ENCODE results near the gene RLN3. TPM values are rescaled to one million over a fixed set of nuclear protein-coding genes. Genes with fewer than 3 reads are reported as not detected.

The RLN3 gene
- total and polyA plus RNA-seq, 10 of the 15 experiments (the other 5 are each of a cell fraction or from before 2014, with no cell fraction given) = not detected

DNA sequence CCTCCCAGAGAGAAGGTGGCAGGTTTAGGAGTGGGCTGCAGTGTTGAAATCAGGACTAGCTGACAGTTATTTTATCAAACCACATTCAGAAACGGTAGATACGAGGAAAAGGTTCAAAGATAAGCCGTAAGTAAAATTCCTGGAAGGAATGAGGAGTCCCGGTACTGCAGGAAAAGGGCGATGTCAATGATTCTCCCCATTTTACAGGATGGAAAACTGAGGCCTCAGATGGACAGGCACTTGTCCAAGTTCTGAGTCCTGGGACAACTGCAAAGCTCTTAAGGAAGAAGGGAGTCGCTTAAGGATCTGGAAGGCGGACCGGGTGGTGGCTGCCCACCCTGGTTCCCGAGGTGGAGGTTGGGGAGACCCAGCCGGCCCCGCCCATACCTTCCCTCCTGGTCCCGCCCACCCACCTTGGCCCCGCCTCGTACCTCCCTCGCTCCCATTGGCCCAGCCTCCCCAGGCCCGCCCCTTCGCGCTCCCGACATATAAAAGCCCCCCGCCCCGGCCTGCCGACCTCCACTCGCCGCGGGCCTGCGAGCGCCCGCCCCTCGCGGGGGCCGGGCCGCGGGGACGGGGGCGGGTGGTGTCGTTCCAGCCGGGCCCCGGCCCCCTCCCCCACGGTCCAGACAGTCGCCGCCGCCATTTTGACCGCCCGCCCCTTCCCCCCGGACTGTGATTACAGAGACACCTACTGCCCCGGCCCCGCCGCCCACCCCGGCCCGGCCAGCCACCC lies 22.4 kb upstream of the RLN3 start (continued):
- TF ChIP-seq BCL3 (IDR thresholded peaks at IDR 0.05; ENCODE audit: borderline replicate concordance, insufficient read depth, low read depth, low read length, poor library complexity, severe bottlenecking) = peak; percentile 7
- no peak for TF ChIP-seq RBBP5 (conservative IDR thresholded peaks at IDR 0.05)
- TF ChIP-seq MLLT1 (IDR thresholded peaks at IDR 0.05) = no peak
- TF ChIP-seq GATAD2B (conservative IDR thresholded peaks at IDR 0.05; ENCODE audit: low read depth) = 0 out of 2 replicates have a peak, but pooled peaks have one; percentile 26
- TF ChIP-seq EGR1 (IDR thresholded peaks at IDR 0.05; ENCODE audit: borderline replicate concordance in 1 of 2, low read depth in 2 of 2, low read length in 2 of 2) = peak in 1 of 2 experiments; percentile 86; a peak in 2 of 3 replicates
- TF ChIP-seq NKRF (conservative IDR thresholded peaks at IDR 0.05) = peak; percentile 30; the same call in 1 of the 2 replicates
- 0 out of 2 replicates have a peak, but pooled peaks have one; percentile 22 for TF ChIP-seq HCFC1 (IDR thresholded peaks at IDR 0.05; ENCODE audit: low read length)
- TF ChIP-seq, protein P1, sequence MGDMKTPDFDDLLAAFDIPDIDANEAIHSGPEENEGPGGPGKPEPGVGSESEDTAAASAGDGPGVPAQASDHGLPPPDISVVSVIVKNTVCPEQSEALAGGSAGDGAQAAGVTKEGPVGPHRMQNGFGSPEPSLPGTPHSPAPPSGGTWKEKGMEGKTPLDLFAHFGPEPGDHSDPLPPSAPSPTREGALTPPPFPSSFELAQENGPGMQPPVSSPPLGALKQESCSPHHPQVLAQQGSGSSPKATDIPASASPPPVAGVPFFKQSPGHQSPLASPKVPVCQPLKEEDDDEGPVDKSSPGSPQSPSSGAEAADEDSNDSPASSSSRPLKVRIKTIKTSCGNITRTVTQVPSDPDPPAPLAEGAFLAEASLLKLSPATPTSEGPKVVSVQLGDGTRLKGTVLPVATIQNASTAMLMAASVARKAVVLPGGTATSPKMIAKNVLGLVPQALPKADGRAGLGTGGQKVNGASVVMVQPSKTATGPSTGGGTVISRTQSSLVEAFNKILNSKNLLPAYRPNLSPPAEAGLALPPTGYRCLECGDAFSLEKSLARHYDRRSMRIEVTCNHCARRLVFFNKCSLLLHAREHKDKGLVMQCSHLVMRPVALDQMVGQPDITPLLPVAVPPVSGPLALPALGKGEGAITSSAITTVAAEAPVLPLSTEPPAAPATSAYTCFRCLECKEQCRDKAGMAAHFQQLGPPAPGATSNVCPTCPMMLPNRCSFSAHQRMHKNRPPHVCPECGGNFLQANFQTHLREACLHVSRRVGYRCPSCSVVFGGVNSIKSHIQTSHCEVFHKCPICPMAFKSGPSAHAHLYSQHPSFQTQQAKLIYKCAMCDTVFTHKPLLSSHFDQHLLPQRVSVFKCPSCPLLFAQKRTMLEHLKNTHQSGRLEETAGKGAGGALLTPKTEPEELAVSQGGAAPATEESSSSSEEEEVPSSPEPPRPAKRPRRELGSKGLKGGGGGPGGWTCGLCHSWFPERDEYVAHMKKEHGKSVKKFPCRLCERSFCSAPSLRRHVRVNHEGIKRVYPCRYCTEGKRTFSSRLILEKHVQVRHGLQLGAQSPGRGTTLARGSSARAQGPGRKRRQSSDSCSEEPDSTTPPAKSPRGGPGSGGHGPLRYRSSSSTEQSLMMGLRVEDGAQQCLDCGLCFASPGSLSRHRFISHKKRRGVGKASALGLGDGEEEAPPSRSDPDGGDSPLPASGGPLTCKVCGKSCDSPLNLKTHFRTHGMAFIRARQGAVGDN (IDR thresholded peaks at IDR 0.05) = 0 out of 2 replicates have a peak, but pooled peaks have one; percentile 50
- 0 out of 2 replicates have a peak, but pooled peaks have one; percentile 10 for TF ChIP-seq TARDBP (IDR thresholded peaks at IDR 0.05; ENCODE audit: borderline replicate concordance)
- TF ChIP-seq, protein P2, sequence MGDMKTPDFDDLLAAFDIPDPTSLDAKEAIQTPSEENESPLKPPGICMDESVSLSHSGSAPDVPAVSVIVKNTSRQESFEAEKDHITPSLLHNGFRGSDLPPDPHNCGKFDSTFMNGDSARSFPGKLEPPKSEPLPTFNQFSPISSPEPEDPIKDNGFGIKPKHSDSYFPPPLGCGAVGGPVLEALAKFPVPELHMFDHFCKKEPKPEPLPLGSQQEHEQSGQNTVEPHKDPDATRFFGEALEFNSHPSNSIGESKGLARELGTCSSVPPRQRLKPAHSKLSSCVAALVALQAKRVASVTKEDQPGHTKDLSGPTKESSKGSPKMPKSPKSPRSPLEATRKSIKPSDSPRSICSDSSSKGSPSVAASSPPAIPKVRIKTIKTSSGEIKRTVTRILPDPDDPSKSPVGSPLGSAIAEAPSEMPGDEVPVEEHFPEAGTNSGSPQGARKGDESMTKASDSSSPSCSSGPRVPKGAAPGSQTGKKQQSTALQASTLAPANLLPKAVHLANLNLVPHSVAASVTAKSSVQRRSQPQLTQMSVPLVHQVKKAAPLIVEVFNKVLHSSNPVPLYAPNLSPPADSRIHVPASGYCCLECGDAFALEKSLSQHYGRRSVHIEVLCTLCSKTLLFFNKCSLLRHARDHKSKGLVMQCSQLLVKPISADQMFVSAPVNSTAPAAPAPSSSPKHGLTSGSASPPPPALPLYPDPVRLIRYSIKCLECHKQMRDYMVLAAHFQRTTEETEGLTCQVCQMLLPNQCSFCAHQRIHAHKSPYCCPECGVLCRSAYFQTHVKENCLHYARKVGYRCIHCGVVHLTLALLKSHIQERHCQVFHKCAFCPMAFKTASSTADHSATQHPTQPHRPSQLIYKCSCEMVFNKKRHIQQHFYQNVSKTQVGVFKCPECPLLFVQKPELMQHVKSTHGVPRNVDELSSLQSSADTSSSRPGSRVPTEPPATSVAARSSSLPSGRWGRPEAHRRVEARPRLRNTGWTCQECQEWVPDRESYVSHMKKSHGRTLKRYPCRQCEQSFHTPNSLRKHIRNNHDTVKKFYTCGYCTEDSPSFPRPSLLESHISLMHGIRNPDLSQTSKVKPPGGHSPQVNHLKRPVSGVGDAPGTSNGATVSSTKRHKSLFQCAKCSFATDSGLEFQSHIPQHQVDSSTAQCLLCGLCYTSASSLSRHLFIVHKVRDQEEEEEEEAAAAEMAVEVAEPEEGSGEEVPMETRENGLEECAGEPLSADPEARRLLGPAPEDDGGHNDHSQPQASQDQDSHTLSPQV (IDR thresholded peaks at IDR 0.05) = no peak
- 0 out of 4 replicates have a peak, but pooled peaks of 1 of the 2 experiments have one; percentile 23 for TF ChIP-seq BHLHE40 (IDR thresholded peaks at IDR 0.05; ENCODE audit: borderline replicate concordance in 1 of 2, low read depth in 2 of 2, low read length in 1 of 2)
- peak; percentile 93 for TF ChIP-seq SMARCA5 (IDR thresholded peaks at IDR 0.05)
- TF ChIP-seq SP1 (IDR thresholded peaks at IDR 0.05; ENCODE audit: low read depth, low read length) = peak; percentile 36
- TF ChIP-seq POLR2AphosphoS2 (IDR thresholded peaks at IDR 0.05; ENCODE audit: low read depth, low read length) = 0 out of 2 replicates have a peak, but pooled peaks have one; percentile 23
